HepG2 (cell line): Measurements from ENCODE around the gene STK32C. TPM values are rescaled to one million over a fixed set of nuclear protein-coding genes. Genes with fewer than 3 reads are reported as not detected.

ENCODE experiments used
- ATAC-seq: fragments of 200-7000 bp; cut with Tn5 transposase; 3 replicates; pipeline ENCODE4 v1.9.1; 2020; ENCODE audit warnings: mild to moderate bottlenecking, moderate library complexity
- BruUV-seq: library from RNA; stranded (reverse); fragments of 400-500 nt; replicated peaks from 2 replicates; lab custom pipeline; 2021; lab: Mats Ljungman, UMichigan
- CTCF ChIA-PET: fragments of 300-600 bp; formaldehyde crosslinking; extraction: SDS; loops from one replicate; lab custom pipeline; 2021; ENCODE audit warnings: low total read pairs, inconsistent platforms, low intra/inter-chr PET ratio; lab: Yijun Ruan, JAX
- POLR2A ChIA-PET: fragments of 350-600 bp; sonication (Branson Sonifier 250); formaldehyde crosslinking; loops from one replicate; lab custom pipeline; 2020; ENCODE audit warnings: antibody characterized with exemption, inconsistent platforms; lab: Yijun Ruan, JAX
- DNase-seq: peaks from one replicate; pipeline ENCODE4 v3.0.0-alpha.2; 2015; ENCODE audit warnings: low spot score
- FAIRE-seq: peaks from 3 replicates; lab custom pipeline; 2011; peaks lifted over from hg19 to GRCh38; lab: Jason Lieb, UNC
- H2AFZ ChIP-seq: one replicate; pipeline ENCODE4 v1.6.1; 2011; ENCODE audit warnings: low read length, inconsistent platforms
- H3K27ac ChIP-seq: fragments of 300-600 bp; 3 replicates; pipeline ENCODE4 v1.8.0; 2011; ENCODE audit warnings: mixed run types, mild to moderate bottlenecking, mixed read lengths, low read length, inconsistent platforms; ENCODE audit not compliant: insufficient read depth; ENCODE audit errors: extremely low read length
- H3K27me3 ChIP-seq, 2 experiments: fragments of 200-600 bp in 1 of 2; 2 replicates in 1 of 2; 3 replicates in 1 of 2; pipeline versions ENCODE4 v1.6.0 to v1.8.0; 2011; ENCODE audit warnings: low read length in 2 of 2, mild to moderate bottlenecking in 2 of 2, moderate library complexity in 2 of 2, inconsistent platforms in 1 of 2; ENCODE audit not compliant: insufficient read depth in 2 of 2, control insufficient read depth in 1 of 2
- H3K36me3 ChIP-seq, 2 experiments: fragments of 200-600 bp in 1 of 2; replicated peaks in 1 of 2; 2 replicates in 1 of 2; 3 replicates in 1 of 2; pipeline versions ENCODE4 v1.5.1 to v1.8.0; 2011; ENCODE audit warnings: low read length in 2 of 2, inconsistent platforms in 1 of 2; ENCODE audit not compliant: insufficient read depth in 2 of 2, control insufficient read depth in 1 of 2
- H3K4me1 ChIP-seq: 2 replicates; pipeline ENCODE4 v1.5.1; 2012; ENCODE audit warnings: low read length, inconsistent platforms; ENCODE audit not compliant: insufficient read depth
- H3K4me2 ChIP-seq: 2 replicates; pipeline ENCODE4 v1.6.0; 2011; ENCODE audit warnings: low read depth, low read length, inconsistent platforms
- H3K4me3 ChIP-seq, 3 experiments: fragments of 200-600 bp in 1 of 3; sonication (generic), shearing (Covaris generic) in 1 of 3; replicated peaks in 1 of 3; 2 replicates each; pipeline ENCODE4 v1.5.1; 2011 to 2016; ENCODE audit warnings: low read length in 3 of 3, inconsistent platforms in 2 of 3, low read depth in 2 of 3, mild to moderate bottlenecking in 2 of 3, control low read depth in 1 of 3, mixed read lengths in 1 of 3; ENCODE audit not compliant: insufficient read depth in 1 of 3
- H3K79me2 ChIP-seq: one replicate; pipeline ENCODE4 v1.6.1; 2011; ENCODE audit warnings: low read length, inconsistent platforms; ENCODE audit not compliant: insufficient read depth
- H3K9ac ChIP-seq: 2 replicates; pipeline ENCODE4 v1.6.0; 2011; ENCODE audit warnings: mild to moderate bottlenecking, low read depth, low read length, inconsistent platforms; ENCODE audit not compliant: insufficient read depth
- H3K9me3 ChIP-seq: 2 replicates; pipeline ENCODE4 v1.5.1; 2012; ENCODE audit warnings: mild to moderate bottlenecking, low read length
- H4K20me1 ChIP-seq: 2 replicates; pipeline ENCODE4 v1.6.0; 2011; ENCODE audit warnings: inconsistent platforms, mild to moderate bottlenecking, low read length, moderate library complexity; ENCODE audit not compliant: insufficient read depth
- BRF2 ChIP-seq: sonication (generic); formaldehyde crosslinking; IDR thresholded peaks from 2 replicates; pipeline ENCODE4 v1.8.1; 2022; ENCODE audit warnings: mild to moderate bottlenecking, missing genetic modification reagents
- FIP1L1 ChIP-seq: fragments of 200-400 bp; formaldehyde crosslinking; IDR thresholded peaks from 2 replicates; pipeline ENCODE4 v1.6.1; 2018; ENCODE audit warnings: low read depth, mild to moderate bottlenecking, low read length, moderate library complexity, borderline replicate concordance; ENCODE audit not compliant: insufficient read depth
- IRF2 ChIP-seq: IDR thresholded peaks from 2 replicates; pipeline ENCODE4 v1.6.1; 2018; ENCODE audit warnings: missing genetic modification reagents, missing compliant biosample characterization
- KLF9 ChIP-seq: IDR thresholded peaks from 2 replicates; pipeline ENCODE4 v1.6.1; 2016; ENCODE audit warnings: low read depth
- MEIS1 ChIP-seq: sonication (generic); formaldehyde crosslinking; IDR thresholded peaks from 2 replicates; pipeline ENCODE4 v1.9.0; 2021; ENCODE audit warnings: mild to moderate bottlenecking, missing genetic modification reagents, moderate library complexity, borderline replicate concordance
- SOX13 ChIP-seq, 3 experiments: fragments of 450-650 bp in 1 of 3; sonication (generic) in 1 of 3; formaldehyde crosslinking in 1 of 3; IDR thresholded peaks in 2 of 3; conservative IDR thresholded peaks in 1 of 3; 2 replicates each; pipeline versions ENCODE4 v1.5.0 to v1.6.1; 2016 to 2020; ENCODE audit warnings: antibody characterized with exemption in 1 of 3, mild to moderate bottlenecking in 1 of 3, missing compliant biosample characterization in 1 of 3, missing genetic modification reagents in 1 of 3, moderate library complexity in 1 of 3
- ZBTB20 ChIP-seq: sonication (generic); formaldehyde crosslinking; IDR thresholded peaks from 2 replicates; pipeline ENCODE4 v1.8.1; 2023; ENCODE audit warnings: missing genetic modification reagents, low read depth, mild to moderate bottlenecking, borderline replicate concordance
- ZBTB33 ChIP-seq: sonication (generic); formaldehyde crosslinking; IDR thresholded peaks from 2 replicates; pipeline ENCODE4 v1.4.0; 2020; ENCODE audit warnings: missing genetic modification reagents
- ZNF253 ChIP-seq: sonication (generic); formaldehyde crosslinking; IDR thresholded peaks from 2 replicates; pipeline ENCODE4 v1.8.0; 2022; ENCODE audit warnings: mild to moderate bottlenecking, missing genetic modification reagents, borderline replicate concordance
- ZNF317 ChIP-seq: sonication (generic); formaldehyde crosslinking; IDR thresholded peaks from 2 replicates; pipeline ENCODE4 v1.5.0; 2020; ENCODE audit warnings: mild to moderate bottlenecking, missing genetic modification reagents
- ZNF367 ChIP-seq: sonication (generic); formaldehyde crosslinking; IDR thresholded peaks from 2 replicates; pipeline ENCODE4 v1.4.0; 2020; ENCODE audit warnings: missing genetic modification reagents, borderline replicate concordance
- ZNF598 ChIP-seq: sonication (generic); formaldehyde crosslinking; IDR thresholded peaks from 2 replicates; pipeline ENCODE4 v1.5.1; 2020; ENCODE audit warnings: mild to moderate bottlenecking, missing genetic modification reagents, borderline replicate concordance
- WGBS: methylation state at CpG from one replicate; pipeline ENCODE4 v1.1.6; 2017; ENCODE audit warnings: low lambda C conversion rate; 5-methylcytosine and 5-hydroxymethylcytosine counted together
- in situ Hi-C: cut with HindIII; loops from 2 replicates; pipeline ENCODE4 v1.10.0; 2017; ENCODE audit warnings: low pct_unique_long_range_greater_than_20kb; ENCODE audit not compliant: extremely low pct_ligation_motif_present
- intact Hi-C: fragments of 100-400 bp; cut with micrococcal nuclease; formaldehyde crosslinking; loops from one replicate; pipeline ENCODE4 v1.10.0; 2022; ENCODE audit not compliant: unreplicated experiment
- polyA plus RNA-seq, 8 experiments: library from polyadenylated mRNA; depleted of rRNA in 3 of 8; stranded (reverse) in 7 of 8; unstranded in 1 of 8; fragments of >200 nt; fragmentation: Illumina TruSeq in 4 of 8; extraction: Trizol in 4 of 8; gene quantifications; 2 replicates each; pipeline versions ENCODE4 v1.2.1 to v1.2.3, GENCODE V29; 2011 to 2016; ENCODE audit warnings: low read depth in 4 of 8, missing spikeins in 1 of 8, mixed read lengths in 1 of 8; ENCODE audit not compliant: insufficient read depth in 1 of 8
- total RNA-seq, 5 experiments: library from RNA; depleted of rRNA; stranded (reverse); fragments of >200 nt; fragmentation: Illumina TruSeq; extraction: Trizol; gene quantifications; 2 replicates each; pipeline ENCODE4 v1.2.3, GENCODE V29; 2016; ENCODE audit warnings: low read depth in 1 of 5

STK32C gene
- total and polyA plus RNA-seq, 2 of the 13 experiments (the other 11 are each of a cell fraction or from before 2014, with no cell fraction given), result 10.9 to 19.4 TPM

- no peak overlapping the region for H3K4me2 ChIP-seq
- H4K20me1 ChIP-seq, result no peaks in the 10 kb centered on the region; the same call in 1 of the 2 replicates
- no peaks in the 10 kb centered on the region for H3K36me3 ChIP-seq
- no peak overlapping the region for H3K27ac ChIP-seq
- DNase-seq (no peak), ATAC-seq (no peak), FAIRE-seq (no peak)
- H3K9ac ChIP-seq, result no peak overlapping the region
- CTCF ChIA-PET, result no interaction called here
- intact Hi-C loops (no loop called here), in situ Hi-C loops (no loop called here)
- TF ChIP-seq ZNF253 (CRISPR knock-in tag) (no peak), BRF2 (no peak), FIP1L1 (no peak), ZNF317 (no peak), KLF9 (no peak), IRF2 (CRISPR knock-in tag) (no peak), SOX13 (IDR thresholded peaks at IDR 0.05) (no peak), SOX13 (CRISPR knock-in tag; conservative IDR thresholded peaks at IDR 0.05 in 1 of 2, IDR thresholded peaks at IDR 0.05 in 1 of 2) (no peak), ZNF367 (CRISPR knock-in tag) (no peak)
- no peaks in the 10 kb centered on the region for H3K9me3 ChIP-seq
- H3K79me2 ChIP-seq, result no peaks in the 10 kb centered on the region
- POLR2A ChIA-PET, result no interaction called here
- peaks cover 4 to 52% of the 10 kb centered on the region in 2 experiments; a peak in 4 of 5 replicates for H3K27me3 ChIP-seq
- WGBS, result 62% methylated on average over 8 of the region's 11 CpGs
- H3K4me1 ChIP-seq, result peaks cover 21% of the 10 kb centered on the region
- H2AFZ ChIP-seq, result no peak overlapping the region
- H3K4me3 ChIP-seq, result no peak overlapping the region
- BruUV-seq, result no TSS peak
Observed at GRCh38 chr10:132174237-132174636, 133.5 kb downstream of the STK32C start.

GRCh38 chr10:132173185-132173584, 134.6 kb downstream of the STK32C start:
- H3K4me1 ChIP-seq, result peaks cover 12% of the 10 kb centered on the region
- no TSS peak for BruUV-seq
- no peak overlapping the region for H3K27ac ChIP-seq
- H3K36me3 ChIP-seq, result no peaks in the 10 kb centered on the region
- TF ChIP-seq ZBTB20 (CRISPR knock-in tag) (no peak), ZNF598 (CRISPR knock-in tag) (no peak), MEIS1 (CRISPR knock-in tag) (no peak), ZBTB33 (CRISPR knock-in tag) (peak; percentile 34; the same call in 1 of the 2 replicates)
- no peaks in the 10 kb centered on the region for H3K79me2 ChIP-seq
- no peak for ATAC-seq
- intact Hi-C loops, result no loop called here
- no peak overlapping the region for H2AFZ ChIP-seq
- no peak overlapping the region for H3K4me2 ChIP-seq
- in situ Hi-C loops, result no loop called here
- no peak overlapping the region for H3K9ac ChIP-seq
- ChIA-PET CTCF (no interaction called here), POLR2A (no interaction called here)
- no peak for DNase-seq
- FAIRE-seq, result no peak
- 52% methylated on average over 5 of the region's 5 CpGs for WGBS
- no peaks in the 10 kb centered on the region; the same call in 1 of the 2 replicates for H4K20me1 ChIP-seq
- no peaks in the 10 kb centered on the region for H3K9me3 ChIP-seq
- no peak overlapping the region for H3K4me3 ChIP-seq
- peaks cover 4 to 42% of the 10 kb centered on the region in 2 experiments; a peak in 4 of 5 replicates for H3K27me3 ChIP-seq
